Stomach (tissue), 4 donors: ENCODE data around the gene HS2ST1.

Experiments used
- POLR2A ChIP-seq, 4 donors: fragments of 450-650 bp; IDR thresholded peaks; one replicate each; pipeline ENCODE4 v1.6.1; 2016; ENCODE audit warnings: antibody characterized with exemption in 4 of 4, control low read depth in 2 of 4, mild to moderate bottlenecking in 1 of 4, moderate library complexity in 1 of 4
- TF ChIP-seq, protein P1 (sequence below), 7 experiments: fragments of 450-650 bp in 4 of 7; fragments of 200-600 bp in 3 of 7; sonication (generic) in 3 of 7; IDR thresholded peaks; one replicate each; pipeline ENCODE4 v1.5.1; 2016 to 2019; ENCODE audit warnings: antibody characterized with exemption in 7 of 7, control low read depth in 2 of 7, mild to moderate bottlenecking in 1 of 7

DNA sequence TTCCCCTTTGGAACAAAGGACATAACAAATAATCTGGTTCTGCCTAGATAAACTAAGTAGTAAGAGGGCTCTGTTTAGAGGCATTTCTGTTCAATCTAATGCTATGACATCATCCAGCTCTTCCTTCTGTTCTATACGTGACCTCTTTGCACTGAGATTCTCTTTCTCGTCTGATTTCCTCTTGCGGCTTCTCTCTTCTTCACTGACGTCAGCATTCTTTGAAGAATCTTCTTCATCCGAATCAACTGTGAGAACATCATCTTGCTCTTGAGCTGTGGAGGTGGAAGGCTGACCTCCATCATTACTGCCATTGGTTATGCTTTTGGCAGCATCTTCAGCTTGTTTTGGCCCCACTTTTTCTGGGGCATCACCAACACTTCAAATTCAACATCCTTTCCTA, 130.4 kb downstream of the HS2ST1 start:
- TF ChIP-seq, protein P1, sequence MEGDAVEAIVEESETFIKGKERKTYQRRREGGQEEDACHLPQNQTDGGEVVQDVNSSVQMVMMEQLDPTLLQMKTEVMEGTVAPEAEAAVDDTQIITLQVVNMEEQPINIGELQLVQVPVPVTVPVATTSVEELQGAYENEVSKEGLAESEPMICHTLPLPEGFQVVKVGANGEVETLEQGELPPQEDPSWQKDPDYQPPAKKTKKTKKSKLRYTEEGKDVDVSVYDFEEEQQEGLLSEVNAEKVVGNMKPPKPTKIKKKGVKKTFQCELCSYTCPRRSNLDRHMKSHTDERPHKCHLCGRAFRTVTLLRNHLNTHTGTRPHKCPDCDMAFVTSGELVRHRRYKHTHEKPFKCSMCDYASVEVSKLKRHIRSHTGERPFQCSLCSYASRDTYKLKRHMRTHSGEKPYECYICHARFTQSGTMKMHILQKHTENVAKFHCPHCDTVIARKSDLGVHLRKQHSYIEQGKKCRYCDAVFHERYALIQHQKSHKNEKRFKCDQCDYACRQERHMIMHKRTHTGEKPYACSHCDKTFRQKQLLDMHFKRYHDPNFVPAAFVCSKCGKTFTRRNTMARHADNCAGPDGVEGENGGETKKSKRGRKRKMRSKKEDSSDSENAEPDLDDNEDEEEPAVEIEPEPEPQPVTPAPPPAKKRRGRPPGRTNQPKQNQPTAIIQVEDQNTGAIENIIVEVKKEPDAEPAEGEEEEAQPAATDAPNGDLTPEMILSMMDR (IDR thresholded peaks at IDR 0.05): no peak
- no peak for TF ChIP-seq POLR2A (IDR thresholded peaks at IDR 0.05)
